ENCODE measurements around the gene DPF3.

- TF ChIP-seq CTCF (IDR thresholded peaks at IDR 0.05) (no peak), SIN3A (IDR thresholded peaks at IDR 0.05; ENCODE audit: borderline replicate concordance, insufficient read depth, low read depth, low read length) (no peak), TCF7L2 (IDR thresholded peaks at IDR 0.05; ENCODE audit: low read depth, low read length) (no peak), POLR2AphosphoS5 (IDR thresholded peaks at IDR 0.05; ENCODE audit: low read depth, low read length) (no peak)
Measured at GRCh38 chr14:72880820-72881219, 13.1 kb downstream of the DPF3 start.
